Hepatocyte (in vitro differentiated cells): ENCODE results near the gene GNAO1. TPM values are rescaled to one million over a fixed set of nuclear protein-coding genes. Genes with fewer than 3 reads are reported as not detected.

ENCODE experiments used
- DNase-seq: peaks from one replicate; pipeline ENCODE4 v3.0.0-alpha.2; 2016; ENCODE audit warnings: low spot score
- H2AFZ ChIP-seq: fragments of 200-600 bp; sonication (generic); 2 replicates; pipeline ENCODE4 v1.6.0; 2016; ENCODE audit warnings: antibody characterized with exemption, mild to moderate bottlenecking
- H3K27ac ChIP-seq: fragments of 200-600 bp; sonication (generic); 2 replicates; pipeline ENCODE4 v1.5.1; 2016; ENCODE audit warnings: mild to moderate bottlenecking
- H3K27me3 ChIP-seq: fragments of 200-600 bp; sonication (generic); 2 replicates; pipeline ENCODE4 v1.6.1; 2016
- H3K36me3 ChIP-seq: fragments of 200-600 bp; sonication (generic); replicated peaks from 2 replicates; pipeline ENCODE4 v1.5.1; 2016; ENCODE audit warnings: low read depth; ENCODE audit not compliant: insufficient read depth
- H3K4me1 ChIP-seq: fragments of 200-600 bp; sonication (generic); 2 replicates; pipeline ENCODE4 v1.5.1; 2016; ENCODE audit warnings: mild to moderate bottlenecking, moderate library complexity; ENCODE audit not compliant: insufficient read depth
- H3K4me2 ChIP-seq: fragments of 200-600 bp; sonication (generic); 2 replicates; pipeline ENCODE4 v1.6.0; 2016
- H3K4me3 ChIP-seq: fragments of 200-600 bp; sonication (generic); 2 replicates; pipeline ENCODE4 v1.5.1; 2016; ENCODE audit warnings: mild to moderate bottlenecking
- H3K79me2 ChIP-seq: fragments of 200-600 bp; sonication (generic); 2 replicates; pipeline ENCODE4 v1.6.0; 2017; ENCODE audit warnings: mild to moderate bottlenecking
- H3K9me2 ChIP-seq: fragments of 200-600 bp; sonication (generic); replicated peaks from 2 replicates; pipeline ENCODE4 v1.6.0; 2017; ENCODE audit warnings: mild to moderate bottlenecking; ENCODE audit not compliant: insufficient read depth
- H3K9me3 ChIP-seq: fragments of 200-600 bp; sonication (generic); 2 replicates; pipeline ENCODE4 v1.5.1; 2016; ENCODE audit warnings: low read depth, mild to moderate bottlenecking
- H4K20me1 ChIP-seq: fragments of 200-600 bp; sonication (generic); 2 replicates; pipeline ENCODE4 v1.6.0; 2016; ENCODE audit warnings: mild to moderate bottlenecking; ENCODE audit not compliant: insufficient read depth, poor library complexity, severe bottlenecking
- CTCF ChIP-seq: fragments of 200-600 bp; sonication (generic); IDR thresholded peaks from 2 replicates; pipeline ENCODE4 v1.5.1; 2016; ENCODE audit warnings: antibody characterized with exemption, mild to moderate bottlenecking; ENCODE audit not compliant: poor library complexity
- EZH2 ChIP-seq: fragments of 200-600 bp; sonication (generic); IDR thresholded peaks from 2 replicates; pipeline ENCODE4 v1.6.1; 2016; ENCODE audit warnings: antibody characterized with exemption, mild to moderate bottlenecking, borderline replicate concordance
- EZH2phosphoT487 ChIP-seq: fragments of 200-600 bp; sonication (generic); IDR thresholded peaks from one replicate; pipeline ENCODE4 v1.6.1; 2018; ENCODE audit warnings: antibody characterized with exemption, mild to moderate bottlenecking, low read depth, moderate library complexity; ENCODE audit not compliant: unreplicated experiment, severe bottlenecking
- WGBS: methylation state at CpG from one replicate; pipeline ENCODE4 v1.1.6; 2016; ENCODE audit warnings: low lambda C conversion rate; ENCODE audit errors: missing lambda C conversion rate; 5-methylcytosine and 5-hydroxymethylcytosine counted together
- polyA plus RNA-seq: library from polyadenylated mRNA; unstranded; fragments of >200 nt; fragmentation: Nextera tagmentation; extraction: Ambion mirVana; gene quantifications from 2 replicates; pipeline ENCODE4 v1.2.1, GENCODE V29; 2016
- total RNA-seq: library from RNA; depleted of rRNA; stranded (reverse); fragments of >200 nt; gene quantifications from 2 replicates; pipeline ENCODE4 v1.2.3, GENCODE V29; 2014

Gene GNAO1
- total and polyA plus RNA-seq, 2 experiments from 2014 or later = 0.77 to 2.2 TPM

- no peaks in the 10 kb centered on the region for H3K4me1 ChIP-seq
- WGBS = 95% methylated on average over 2 of the region's 2 CpGs
- no peaks in the 10 kb centered on the region for H3K9me3 ChIP-seq
- H3K36me3 ChIP-seq = no peaks in the 10 kb centered on the region
- H3K4me3 ChIP-seq = no peak overlapping the region
- TF ChIP-seq EZH2 (no peak), CTCF (no peak), EZH2phosphoT487 (no peak)
- H4K20me1 ChIP-seq = no peaks in the 10 kb centered on the region
- H3K27me3 ChIP-seq = no peaks in the 10 kb centered on the region
- no peak overlapping the region for H3K27ac ChIP-seq
- no peaks in the 10 kb centered on the region for H3K79me2 ChIP-seq
- DNase-seq = no peak
- H3K9me2 ChIP-seq = no peaks in the 10 kb centered on the region
- H2AFZ ChIP-seq = no peak overlapping the region
- no peak overlapping the region for H3K4me2 ChIP-seq
Observed at GRCh38 chr16:56151621-56152020, 39.7 kb upstream of the GNAO1 start.

GRCh38 chr16:56161658-56162057 lies 29.6 kb upstream of the GNAO1 start:
- no peaks in the 10 kb centered on the region for H3K9me3 ChIP-seq
- H2AFZ ChIP-seq = no peak overlapping the region
- DNase-seq = no peak
- no peak overlapping the region for H3K4me3 ChIP-seq
- no peak for TF ChIP-seq EZH2
- TF ChIP-seq EZH2phosphoT487 = no peak
- TF ChIP-seq CTCF = no peak
- no peaks in the 10 kb centered on the region for H3K4me1 ChIP-seq
- no peak overlapping the region for H3K4me2 ChIP-seq
- no peaks in the 10 kb centered on the region for H3K27me3 ChIP-seq
- no peaks in the 10 kb centered on the region for H3K9me2 ChIP-seq
- WGBS = 84% methylated on average over 4 of the region's 4 CpGs
- H3K27ac ChIP-seq = no peak overlapping the region
- no peaks in the 10 kb centered on the region for H3K36me3 ChIP-seq
- H3K79me2 ChIP-seq = no peaks in the 10 kb centered on the region
- no peaks in the 10 kb centered on the region for H4K20me1 ChIP-seq

- H3K4me3 ChIP-seq = no peak overlapping the region
- H3K9me3 ChIP-seq = no peaks in the 10 kb centered on the region
- TF ChIP-seq CTCF = no peak
- TF ChIP-seq EZH2phosphoT487 = no peak
- TF ChIP-seq EZH2 = no peak
- DNase-seq = no peak
- H3K27me3 ChIP-seq = no peaks in the 10 kb centered on the region
- H3K4me2 ChIP-seq = no peak overlapping the region
- H3K36me3 ChIP-seq = no peaks in the 10 kb centered on the region
- no peaks in the 10 kb centered on the region for H3K9me2 ChIP-seq
- H3K4me1 ChIP-seq = no peaks in the 10 kb centered on the region
- H2AFZ ChIP-seq = no peak overlapping the region
- H4K20me1 ChIP-seq = no peaks in the 10 kb centered on the region
- H3K27ac ChIP-seq = no peak overlapping the region
- H3K79me2 ChIP-seq = no peaks in the 10 kb centered on the region
- WGBS = 89% methylated on average over 1 of the region's 1 CpG
Observed at GRCh38 chr16:56163089-56163488, 28.2 kb upstream of the GNAO1 start.

GRCh38 chr16:56163938-56164337 lies 27.4 kb upstream of the GNAO1 start:
- H3K9me2 ChIP-seq = no peaks in the 10 kb centered on the region
- TF ChIP-seq CTCF = no peak
- TF ChIP-seq EZH2 = no peak
- TF ChIP-seq EZH2phosphoT487 = no peak
- H4K20me1 ChIP-seq = no peaks in the 10 kb centered on the region
- H3K79me2 ChIP-seq = no peaks in the 10 kb centered on the region
- H3K4me3 ChIP-seq = no peak overlapping the region
- H3K4me2 ChIP-seq = no peak overlapping the region
- no peak overlapping the region for H2AFZ ChIP-seq
- no peaks in the 10 kb centered on the region for H3K9me3 ChIP-seq
- DNase-seq = no peak
- no peaks in the 10 kb centered on the region for H3K4me1 ChIP-seq
- H3K36me3 ChIP-seq = no peaks in the 10 kb centered on the region
- WGBS = 85% methylated on average over 2 of the region's 2 CpGs
- H3K27me3 ChIP-seq = no peaks in the 10 kb centered on the region
- no peak overlapping the region for H3K27ac ChIP-seq
